Parathyroid adenoma (tissue), 2 donors: ENCODE results near the gene MYLK3.

Source experiments
- H2AFZ ChIP-seq: fragments of 300-600 bp; sonication (generic); one replicate; pipeline ENCODE4 v1.7.0; 2017; ENCODE audit warnings: antibody characterized with exemption, mild to moderate bottlenecking
- H3K27ac ChIP-seq: fragments of 300-600 bp; sonication (generic); one replicate; pipeline ENCODE4 v1.7.0; 2017
- H3K27me3 ChIP-seq: fragments of 300-600 bp; sonication (generic); one replicate; pipeline ENCODE4 v1.7.0; 2017; ENCODE audit warnings: low read length; ENCODE audit not compliant: control insufficient read depth, insufficient read depth
- H3K36me3 ChIP-seq: fragments of 300-600 bp; sonication (generic); one replicate; pipeline ENCODE4 v1.7.0; 2017; ENCODE audit warnings: low read length; ENCODE audit not compliant: control insufficient read depth, insufficient read depth
- H3K4me1 ChIP-seq: fragments of 300-600 bp; sonication (generic); one replicate; pipeline ENCODE4 v1.7.0; 2017; ENCODE audit warnings: control low read depth
- H3K4me2 ChIP-seq: fragments of 300-600 bp; sonication (generic); one replicate; pipeline ENCODE4 v1.7.0; 2017; ENCODE audit warnings: low read length
- H3K4me3 ChIP-seq: fragments of 300-600 bp; sonication (generic); one replicate; pipeline ENCODE4 v1.7.0; 2017; ENCODE audit warnings: low read depth, low read length
- H3K79me2 ChIP-seq: fragments of 300-600 bp; sonication (generic); one replicate; pipeline ENCODE4 v1.7.0; 2017; ENCODE audit warnings: control low read depth
- H3K9ac ChIP-seq: fragments of 300-600 bp; sonication (generic); one replicate; pipeline ENCODE4 v1.7.0; 2017; ENCODE audit warnings: mild to moderate bottlenecking
- H3K9me3 ChIP-seq: fragments of 300-600 bp; sonication (generic); one replicate; pipeline ENCODE4 v1.7.0; 2017; ENCODE audit warnings: low read length; ENCODE audit not compliant: control insufficient read depth
- CTCF ChIP-seq: fragments of 300-600 bp; sonication (generic); IDR thresholded peaks from one replicate; pipeline ENCODE4 v1.7.0; 2017; ENCODE audit warnings: antibody characterized with exemption, mild to moderate bottlenecking
- donor health status: primary hyperparathyroidism.

Gene MYLK3

GRCh38 chr16:46730126-46730525 is 18.0 kb downstream of the MYLK3 start:
- Histone ChIP-seq H3K4me2 (no peak overlapping the region), H2AFZ (no peak overlapping the region), H3K27me3 (no peaks in the 10 kb centered on the region), H3K9ac (no peak overlapping the region), H3K27ac (no peak overlapping the region), H3K9me3 (no peaks in the 10 kb centered on the region), H3K4me3 (no peak overlapping the region), H3K4me1 (no peaks in the 10 kb centered on the region), H3K36me3 (no peaks in the 10 kb centered on the region), H3K79me2 (no peaks in the 10 kb centered on the region)
- no peak for TF ChIP-seq CTCF

DNA sequence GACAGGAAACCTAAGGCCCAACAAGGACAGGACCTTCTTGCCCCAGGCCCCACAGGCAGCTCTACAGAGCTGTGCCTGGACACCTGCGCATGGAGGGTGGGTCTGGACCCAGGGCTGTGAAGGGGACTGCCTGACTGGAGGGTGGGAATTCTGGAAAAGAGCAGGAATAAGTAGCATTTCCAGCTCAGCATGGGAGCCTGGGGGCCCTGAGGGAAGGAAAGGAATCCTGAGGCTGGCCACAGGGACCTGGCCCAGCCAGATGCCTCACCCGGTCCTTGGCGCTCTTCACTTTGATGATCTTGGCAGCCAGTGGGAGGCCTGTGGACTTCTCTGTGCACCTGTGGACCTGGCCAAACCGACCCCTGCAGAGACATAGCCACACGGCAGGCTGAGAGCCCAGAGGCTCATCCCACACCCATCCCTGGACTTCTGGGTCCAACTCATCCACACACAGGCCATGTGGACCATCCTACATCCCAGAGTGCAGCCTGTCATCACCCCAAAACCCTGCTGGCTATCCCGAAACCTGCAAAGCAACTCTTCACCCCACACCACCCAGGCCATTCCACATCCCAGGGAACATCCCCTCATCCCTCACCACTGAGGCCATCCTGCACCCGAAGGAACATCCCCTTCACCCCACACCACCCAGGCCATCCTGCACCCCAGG is 18.7 kb downstream of the MYLK3 start:
- Histone ChIP-seq H3K36me3 (no peaks in the 10 kb centered on the region), H3K79me2 (no peaks in the 10 kb centered on the region), H3K4me1 (no peaks in the 10 kb centered on the region)

GRCh38 chr16:46728806-46729205 is 19.3 kb downstream of the MYLK3 start:
- H3K79me2 ChIP-seq: no peaks in the 10 kb centered on the region
- H2AFZ ChIP-seq: no peak overlapping the region
- no peaks in the 10 kb centered on the region for H3K4me1 ChIP-seq
- no peaks in the 10 kb centered on the region for H3K36me3 ChIP-seq
- TF ChIP-seq CTCF: no peak
- no peaks in the 10 kb centered on the region for H3K9me3 ChIP-seq
- no peak overlapping the region for H3K9ac ChIP-seq
- no peak overlapping the region for H3K4me2 ChIP-seq
- H3K4me3 ChIP-seq: no peak overlapping the region
- H3K27ac ChIP-seq: no peak overlapping the region
- no peaks in the 10 kb centered on the region for H3K27me3 ChIP-seq

More for the DNA sequence above, 18.7 kb downstream of the MYLK3 start:
- Histone ChIP-seq H3K4me3 (no peak overlapping the region), H3K27me3 (no peaks in the 10 kb centered on the region), H3K27ac (no peak overlapping the region), H2AFZ (no peak overlapping the region), H3K9ac (no peak overlapping the region), H3K4me2 (no peak overlapping the region), H3K9me3 (no peaks in the 10 kb centered on the region)
- no peak for TF ChIP-seq CTCF

DNA sequence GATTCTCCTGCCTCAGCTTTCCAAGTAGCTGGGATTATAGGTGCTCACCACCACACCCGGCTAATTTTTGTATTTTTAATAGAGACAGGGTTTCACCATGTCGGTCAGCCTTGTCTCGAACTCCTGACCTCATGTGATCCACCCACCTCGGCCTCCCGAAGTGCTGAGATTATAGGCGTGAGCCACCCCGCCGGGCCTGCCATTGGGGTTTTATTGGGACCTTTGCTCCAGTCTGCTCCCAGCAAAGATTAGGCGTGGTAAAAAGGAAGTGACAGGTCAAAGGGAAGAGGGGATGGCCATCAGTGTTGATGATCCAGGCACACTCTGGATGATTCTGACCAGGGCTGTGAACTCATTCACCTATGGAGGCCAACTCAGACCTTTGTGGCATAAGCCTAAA is 20.5 kb downstream of the MYLK3 start:
- Histone ChIP-seq H3K36me3 (no peaks in the 10 kb centered on the region), H3K9me3 (no peaks in the 10 kb centered on the region), H3K4me3 (no peak overlapping the region), H3K27me3 (no peaks in the 10 kb centered on the region), H3K79me2 (no peaks in the 10 kb centered on the region), H3K4me2 (no peak overlapping the region), H3K4me1 (no peaks in the 10 kb centered on the region), H2AFZ (no peak overlapping the region), H3K9ac (no peak overlapping the region), H3K27ac (no peak overlapping the region)
- no peak for TF ChIP-seq CTCF

DNA sequence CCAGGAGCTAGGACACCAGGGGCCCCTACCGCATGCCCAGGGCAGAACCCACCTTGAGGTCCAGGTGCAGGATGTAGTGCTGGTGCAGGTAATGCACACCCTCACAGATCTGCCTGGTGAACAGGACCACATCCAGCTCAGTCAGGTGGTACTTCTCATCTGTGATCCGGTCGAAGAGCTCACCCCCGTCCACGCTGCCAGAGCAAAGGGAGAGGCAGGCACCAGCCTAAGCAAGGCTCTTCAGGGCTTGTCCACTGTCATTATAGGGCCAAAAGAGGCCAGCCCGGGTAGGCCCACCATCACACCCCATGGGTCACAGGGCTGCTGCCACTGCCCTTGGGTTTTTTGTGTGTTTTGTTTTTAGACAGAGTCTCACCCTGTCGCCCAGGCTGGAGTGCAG is 21.0 kb downstream of the MYLK3 start:
- no peak for TF ChIP-seq CTCF
- H3K27me3 ChIP-seq: no peaks in the 10 kb centered on the region
- no peaks in the 10 kb centered on the region for H3K4me1 ChIP-seq
- H3K4me2 ChIP-seq: no peak overlapping the region
- H3K9me3 ChIP-seq: no peaks in the 10 kb centered on the region
- H3K4me3 ChIP-seq: no peak overlapping the region
- no peaks in the 10 kb centered on the region for H3K36me3 ChIP-seq
- H2AFZ ChIP-seq: no peak overlapping the region
- no peaks in the 10 kb centered on the region for H3K79me2 ChIP-seq
- no peak overlapping the region for H3K9ac ChIP-seq
- H3K27ac ChIP-seq: no peak overlapping the region
